Measurements from ENCODE around the gene TOX2.

- TF ChIP-seq CTCF (IDR thresholded peaks at IDR 0.05) = no peak
- no peak for TF ChIP-seq POLR2A (IDR thresholded peaks at IDR 0.05)
- TF ChIP-seq POLR2AphosphoS5 (IDR thresholded peaks at IDR 0.05) = no peak
These were observed 46.6 kb upstream of the TOX2 start for GRCh38 chr20:43868091-43868490.
